Gastroesophageal sphincter (tissue), 3 donors: ENCODE data around the gene LIMA1.

Source experiments
- CTCF ChIP-seq, 4 experiments: fragments of 200-600 bp in 2 of 4; fragments of 450-650 bp in 2 of 4; sonication (generic) in 1 of 4; IDR thresholded peaks; one replicate each; pipeline ENCODE4 v1.5.1; 2017 to 2019; ENCODE audit warnings: antibody characterized with exemption in 4 of 4, mild to moderate bottlenecking in 2 of 4, moderate library complexity in 2 of 4
- POLR2AphosphoS5 ChIP-seq: sonication (generic); formaldehyde crosslinking; IDR thresholded peaks from one replicate; pipeline ENCODE4 v1.6.1; 2017; ENCODE audit warnings: antibody characterized with exemption

- TF ChIP-seq CTCF (IDR thresholded peaks at IDR 0.05) (no peak), POLR2AphosphoS5 (peak; percentile 88)
Measured at GRCh38 chr12:50246873-50247612, 36.3 kb downstream of the LIMA1 start.
